ENCODE data around the gene SPRED3. TPM values are rescaled to one million over a fixed set of nuclear protein-coding genes. Genes with fewer than 3 reads are reported as not detected.

SPRED3 gene
- total RNA-seq, 1 donor from 2014 or later, result 0.71 TPM

DNA sequence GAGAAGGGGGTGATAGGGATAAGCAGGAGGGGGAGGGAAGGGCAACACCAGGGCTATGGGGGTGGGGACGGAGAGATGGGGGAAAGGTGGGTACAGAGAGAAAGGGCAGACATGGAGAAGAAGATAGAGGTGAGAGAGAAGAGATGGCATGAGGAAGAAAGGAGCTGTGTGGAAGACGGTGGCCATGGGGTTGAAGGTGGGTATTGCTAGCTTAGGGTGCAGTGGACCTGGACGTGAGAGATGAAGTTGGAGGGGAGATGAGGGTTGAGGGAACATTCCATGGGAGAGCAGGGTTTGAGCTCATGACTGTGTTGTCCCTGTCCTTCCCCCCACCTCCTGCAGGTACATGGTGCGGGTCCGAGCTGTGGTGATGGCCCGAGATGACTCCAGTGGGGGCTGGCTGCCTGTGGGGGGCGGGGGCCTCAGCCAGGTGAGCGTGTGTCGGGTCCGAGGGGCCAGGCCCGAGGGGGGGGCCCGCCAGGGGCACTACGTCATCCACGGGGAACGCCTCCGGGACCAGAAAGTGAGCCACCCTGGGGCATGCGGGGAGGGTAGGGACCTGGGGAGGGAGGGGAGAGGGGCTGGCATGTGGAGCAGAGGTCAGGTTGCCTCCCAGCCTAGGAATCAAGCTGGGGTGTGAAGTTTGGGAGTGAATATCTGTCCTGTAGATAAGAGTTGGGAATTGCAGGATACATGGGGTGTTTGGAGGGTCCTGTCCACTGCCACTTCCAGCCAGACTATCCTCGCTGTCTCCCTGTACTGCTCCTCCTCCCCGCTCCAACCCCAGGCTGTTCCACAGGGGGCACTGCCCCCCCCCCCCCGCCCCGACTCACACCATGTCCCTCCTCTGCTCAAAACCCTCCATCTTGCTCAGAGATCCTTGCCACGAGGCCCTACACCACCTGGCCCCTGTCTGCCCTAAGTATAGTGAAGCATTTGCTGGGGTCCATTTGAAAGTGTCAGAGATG, 1.7 kb downstream of the SPRED3 start:
- Histone ChIP-seq H3K27ac (replicated peaks) (no peak overlapping the region), H3K4me1 (peaks cover 48% of the 10 kb centered on the region), H3K27me3 (ENCODE audit: low read depth) (peaks cover 50% of the 10 kb centered on the region), H3K4me3 (no peak overlapping the region), H3K36me3 (peaks cover 12% of the 10 kb centered on the region), H3K9me3 (replicated peaks) (no peaks in the 10 kb centered on the region)
- DNase-seq, result no peak
- TF ChIP-seq, protein P1, sequence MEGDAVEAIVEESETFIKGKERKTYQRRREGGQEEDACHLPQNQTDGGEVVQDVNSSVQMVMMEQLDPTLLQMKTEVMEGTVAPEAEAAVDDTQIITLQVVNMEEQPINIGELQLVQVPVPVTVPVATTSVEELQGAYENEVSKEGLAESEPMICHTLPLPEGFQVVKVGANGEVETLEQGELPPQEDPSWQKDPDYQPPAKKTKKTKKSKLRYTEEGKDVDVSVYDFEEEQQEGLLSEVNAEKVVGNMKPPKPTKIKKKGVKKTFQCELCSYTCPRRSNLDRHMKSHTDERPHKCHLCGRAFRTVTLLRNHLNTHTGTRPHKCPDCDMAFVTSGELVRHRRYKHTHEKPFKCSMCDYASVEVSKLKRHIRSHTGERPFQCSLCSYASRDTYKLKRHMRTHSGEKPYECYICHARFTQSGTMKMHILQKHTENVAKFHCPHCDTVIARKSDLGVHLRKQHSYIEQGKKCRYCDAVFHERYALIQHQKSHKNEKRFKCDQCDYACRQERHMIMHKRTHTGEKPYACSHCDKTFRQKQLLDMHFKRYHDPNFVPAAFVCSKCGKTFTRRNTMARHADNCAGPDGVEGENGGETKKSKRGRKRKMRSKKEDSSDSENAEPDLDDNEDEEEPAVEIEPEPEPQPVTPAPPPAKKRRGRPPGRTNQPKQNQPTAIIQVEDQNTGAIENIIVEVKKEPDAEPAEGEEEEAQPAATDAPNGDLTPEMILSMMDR (IDR thresholded peaks at IDR 0.05; ENCODE audit: borderline replicate concordance), result no peak
- intact Hi-C loops (cut with micrococcal nuclease), result no loop called here

DNA sequence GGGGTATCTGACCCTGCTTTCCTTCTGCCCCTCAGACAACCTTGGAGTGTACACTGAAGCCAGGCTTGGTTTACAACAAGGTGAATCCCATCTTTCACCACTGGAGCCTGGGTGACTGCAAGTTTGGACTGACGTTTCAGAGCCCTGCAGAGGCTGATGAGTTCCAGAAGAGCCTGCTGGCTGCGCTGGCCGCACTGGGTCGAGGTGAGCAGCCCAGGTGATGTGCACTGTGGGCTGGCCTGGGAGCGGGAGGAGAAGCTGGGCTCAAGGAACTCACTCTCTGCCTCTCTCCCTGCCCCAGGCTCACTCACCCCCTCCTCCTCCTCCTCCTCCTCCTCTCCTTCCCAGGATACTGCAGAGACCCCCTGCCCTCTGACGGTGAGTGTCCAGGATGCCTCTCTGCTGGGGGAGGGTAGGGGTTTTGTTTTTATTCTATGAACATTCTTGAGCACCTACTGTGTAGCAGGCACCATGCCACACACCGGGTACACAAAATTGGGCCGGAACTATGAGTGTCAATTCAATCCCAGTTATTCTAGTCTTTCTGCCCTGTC, 3.5 kb downstream of the SPRED3 start:
- peaks cover 31% of the 10 kb centered on the region for H3K4me1 ChIP-seq
- DNase-seq, result no peak

DNA sequence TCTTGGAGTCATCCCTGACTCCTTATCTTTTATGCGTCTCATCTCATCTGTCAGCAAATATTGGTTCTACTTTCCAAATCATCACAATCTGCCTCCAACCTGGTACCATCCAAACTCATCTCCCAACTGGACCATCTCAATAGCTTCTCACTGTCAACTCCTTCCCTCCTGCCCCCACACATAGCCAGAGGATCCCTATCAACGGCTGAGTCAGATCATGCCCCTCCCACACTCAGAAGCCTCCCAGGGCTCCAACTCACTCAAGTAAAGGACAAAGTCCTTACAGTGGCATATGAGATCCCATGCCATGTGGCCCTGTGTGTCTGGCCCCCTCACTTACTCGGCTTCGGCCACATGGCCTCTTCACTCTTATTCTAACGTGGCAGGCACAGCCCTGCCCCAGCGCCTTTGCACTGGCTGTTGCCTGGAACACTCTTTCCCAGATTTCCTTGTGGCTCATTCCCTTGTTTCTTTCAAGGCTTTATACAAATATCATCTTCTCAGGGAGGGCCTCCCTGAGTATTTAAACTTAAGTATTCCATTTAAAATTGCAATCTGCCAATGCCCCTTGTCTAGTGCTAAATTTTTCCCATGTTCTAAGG, 4.3 kb downstream of the SPRED3 start:
- TF ChIP-seq, protein P1 (IDR thresholded peaks at IDR 0.05; ENCODE audit: borderline replicate concordance), result no peak
- DNase-seq, result no peak
- Histone ChIP-seq H3K27me3 (ENCODE audit: low read depth) (peaks cover 50% of the 10 kb centered on the region), H3K4me1 (peaks cover 23% of the 10 kb centered on the region), H3K4me3 (no peak overlapping the region), H3K27ac (replicated peaks) (no peak overlapping the region), H3K9me3 (replicated peaks) (no peaks in the 10 kb centered on the region), H3K36me3 (no peaks in the 10 kb centered on the region)
- intact Hi-C loops (cut with micrococcal nuclease), result no loop called here

More for the DNA sequence above, 3.5 kb downstream of the SPRED3 start:
- intact Hi-C loops (cut with micrococcal nuclease), result no loop called here
- TF ChIP-seq, protein P1 (IDR thresholded peaks at IDR 0.05; ENCODE audit: borderline replicate concordance), result no peak
- H3K9me3 ChIP-seq (replicated peaks), result no peaks in the 10 kb centered on the region
- H3K27ac ChIP-seq (replicated peaks), result no peak overlapping the region
- H3K27me3 ChIP-seq (ENCODE audit: low read depth), result peaks cover 50% of the 10 kb centered on the region
- no peaks in the 10 kb centered on the region for H3K36me3 ChIP-seq
- H3K4me3 ChIP-seq, result no peak overlapping the region

DNA sequence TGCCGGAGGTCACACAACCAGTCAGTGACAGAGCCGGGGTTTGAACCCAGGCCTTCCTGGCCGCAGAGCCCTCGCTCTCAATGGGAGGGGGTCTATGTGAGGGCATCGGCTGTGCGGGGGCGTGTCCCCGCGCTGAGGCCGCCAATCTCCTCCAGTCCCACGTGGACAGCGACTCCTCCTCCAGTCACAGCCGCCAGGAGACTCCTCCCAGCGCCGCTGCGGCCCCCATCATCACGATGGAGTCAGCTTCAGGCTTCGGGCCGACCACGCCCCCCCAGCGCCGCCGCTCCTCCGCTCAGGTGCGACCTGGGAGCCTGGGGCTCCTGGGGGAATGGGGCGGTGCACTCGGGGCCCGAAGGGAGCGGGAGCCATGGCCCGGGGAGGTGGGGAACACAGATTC, 6.0 kb downstream of the SPRED3 start:
- H3K4me1 ChIP-seq, result peaks cover 6% of the 10 kb centered on the region
- H3K9me3 ChIP-seq (replicated peaks), result no peaks in the 10 kb centered on the region
- intact Hi-C loops (cut with micrococcal nuclease), result no loop called here
- peaks cover 61% of the 10 kb centered on the region for H3K27me3 ChIP-seq (ENCODE audit: low read depth)
- no peak overlapping the region for H3K27ac ChIP-seq (replicated peaks)
- TF ChIP-seq, protein P1 (IDR thresholded peaks at IDR 0.05; ENCODE audit: borderline replicate concordance), result no peak
- H3K36me3 ChIP-seq, result no peaks in the 10 kb centered on the region
- no peak overlapping the region for H3K4me3 ChIP-seq
- no peak for DNase-seq

DNA sequence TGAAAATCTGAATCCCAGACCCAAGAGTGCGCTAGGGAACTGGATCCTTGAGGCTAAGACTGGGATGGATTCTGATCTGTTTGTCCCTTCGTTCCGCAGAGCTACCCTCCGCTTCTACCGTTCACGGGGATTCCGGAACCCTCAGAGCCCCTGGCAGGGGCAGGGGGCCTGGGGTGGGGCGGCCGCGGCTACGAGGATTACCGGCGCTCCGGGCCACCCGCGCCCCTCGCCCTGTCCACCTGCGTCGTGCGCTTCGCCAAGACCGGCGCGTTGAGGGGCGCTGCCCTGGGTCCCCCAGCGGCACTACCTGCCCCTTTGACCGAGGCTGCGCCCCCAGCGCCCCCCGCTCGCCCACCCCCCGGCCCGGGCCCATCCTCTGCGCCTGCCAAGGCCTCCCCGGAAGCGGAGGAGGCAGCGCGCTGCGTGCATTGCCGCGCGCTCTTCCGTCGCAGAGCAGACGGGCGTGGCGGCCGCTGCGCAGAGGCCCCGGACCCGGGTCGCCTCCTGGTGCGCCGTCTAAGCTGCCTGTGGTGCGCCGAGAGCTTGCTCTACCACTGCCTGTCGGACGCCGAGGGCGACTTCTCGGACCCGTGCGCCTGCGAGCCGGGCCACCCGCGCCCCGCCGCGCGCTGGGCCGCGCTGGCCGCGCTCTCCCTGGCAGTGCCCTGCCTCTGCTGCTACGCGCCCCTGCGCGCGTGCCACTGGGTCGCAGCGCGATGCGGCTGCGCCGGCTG, 7.1 kb downstream of the SPRED3 start:
- H3K27me3 ChIP-seq (ENCODE audit: low read depth), result peaks cover 72% of the 10 kb centered on the region
- peaks cover 4% of the 10 kb centered on the region for H3K4me1 ChIP-seq
- no peak for DNase-seq
- intact Hi-C loops (cut with micrococcal nuclease), result no loop called here
- no peak overlapping the region for H3K27ac ChIP-seq (replicated peaks)
- H3K4me3 ChIP-seq, result peak overlapping the region; percentile 17
- H3K9me3 ChIP-seq (replicated peaks), result no peaks in the 10 kb centered on the region
- TF ChIP-seq, protein P1 (IDR thresholded peaks at IDR 0.05; ENCODE audit: borderline replicate concordance), result no peak
- H3K36me3 ChIP-seq, result no peaks in the 10 kb centered on the region

All from left ventricle myocardium inferior (tissue), 1 donor.